Measurements from ENCODE around the gene EML4.
"Not testable (repeated sequence)": the region's sequence is repeated elsewhere in the genome, so short reads cannot be mapped to it uniquely, and the experiment has no call there.

Gene EML4

GRCh38 chr2:42314892-42315468, 145.8 kb downstream of the EML4 start:
- DNase-seq = no peak

- DNase-seq = no peak
Measured at GRCh38 chr2:42315844-42316470, 146.8 kb downstream of the EML4 start.

- no peak for DNase-seq
Measured at GRCh38 chr2:42316910-42317309, 147.8 kb downstream of the EML4 start.

- DNase-seq = no peak
Measured at GRCh38 chr2:42317486-42317885, 148.3 kb downstream of the EML4 start.

- no peak for DNase-seq
Measured at GRCh38 chr2:42317945-42318344, 148.8 kb downstream of the EML4 start.

- DNase-seq = no peak
Measured at GRCh38 chr2:42319265-42319664, 150.1 kb downstream of the EML4 start.

GRCh38 chr2:42321452-42322064, 152.4 kb downstream of the EML4 start:
- no peak for DNase-seq

- DNase-seq = no peak
Measured at GRCh38 chr2:42324244-42324643, 155.1 kb downstream of the EML4 start.

GRCh38 chr2:42324949-42325348, 155.8 kb downstream of the EML4 start:
- DNase-seq = no peak

- no peak for DNase-seq
Measured at GRCh38 chr2:42325609-42326008, 156.5 kb downstream of the EML4 start.

GRCh38 chr2:42327125-42327524, 158.0 kb downstream of the EML4 start:
- DNase-seq = no peak

- DNase-seq = peak; percentile 61
Measured at GRCh38 chr2:42328148-42328833, 159.1 kb downstream of the EML4 start.

- DNase-seq = no peak
Measured at GRCh38 chr2:42328923-42329322, 159.8 kb downstream of the EML4 start.

GRCh38 chr2:42329736-42330135, 160.6 kb downstream of the EML4 start:
- no peak for DNase-seq

- DNase-seq = no peak
Measured at GRCh38 chr2:42331569-42332284, 162.6 kb downstream of the EML4 start.

- DNase-seq = no peak
Measured at GRCh38 chr2:42332575-42332974, 163.4 kb downstream of the EML4 start.

- no peak for DNase-seq
Measured at GRCh38 chr2:42333579-42333978, 164.4 kb downstream of the EML4 start.

GRCh38 chr2:42334220-42334619, 165.1 kb downstream of the EML4 start:
- DNase-seq = no peak

GRCh38 chr2:42334865-42335264, 165.7 kb downstream of the EML4 start:
- not testable (repeated sequence) for DNase-seq

GRCh38 chr2:42335514-42336104, 166.5 kb downstream of the EML4 start:
- DNase-seq = no peak

- DNase-seq = no peak
Measured at GRCh38 chr2:42336361-42336965, 167.3 kb downstream of the EML4 start.

- no peak for DNase-seq
Measured at GRCh38 chr2:42337356-42337820, 168.2 kb downstream of the EML4 start.
